Esophagus squamous epithelium (tissue), 4 donors: ENCODE results near the gene TUBA4B.

Experiments used
- CTCF ChIP-seq, 6 experiments: fragments of 450-650 bp in 4 of 6; fragments of 200-600 bp in 2 of 6; sonication (generic) in 2 of 6; IDR thresholded peaks; one replicate each; pipeline ENCODE4 v1.5.1; 2016 to 2019; ENCODE audit warnings: antibody characterized with exemption in 6 of 6, mild to moderate bottlenecking in 4 of 6, moderate library complexity in 4 of 6
- POLR2A ChIP-seq, 4 donors: fragments of 450-650 bp; IDR thresholded peaks; one replicate each; pipeline ENCODE4 v1.6.1; 2017; ENCODE audit warnings: antibody characterized with exemption in 4 of 4, mild to moderate bottlenecking in 4 of 4, moderate library complexity in 3 of 4

GRCh38 chr2:219266232-219266631 is 13.2 kb downstream of the TUBA4B start:
- no peak for TF ChIP-seq CTCF (IDR thresholded peaks at IDR 0.05)
- TF ChIP-seq POLR2A (IDR thresholded peaks at IDR 0.05), result no peak
